T-helper 1 cell treated with Interleukin-12 subunit alpha and Interleukin-12 subunit beta and Interleukin-4 antibody, amounts not matched to agents 30 μg/mL and 1 μg/mL, for 36 hours (primary cell): Measurements from ENCODE around the gene PNPLA2.
A peak's percentile ranks its signal among the peaks of the same experiment; 100 is the strongest.

ENCODE experiments used
- H3K27ac Mint-ChIP-seq: one replicate; pipeline ENCODE4 v1.8.0; 2021; ENCODE audit warnings: mild to moderate bottlenecking, mixed read lengths
- H3K27me3 Mint-ChIP-seq: one replicate; pipeline ENCODE4 v1.8.0; 2021; ENCODE audit warnings: low read depth, mixed read lengths
- H3K36me3 Mint-ChIP-seq: one replicate; pipeline ENCODE4 v1.8.0; 2021; ENCODE audit warnings: low read depth, mixed read lengths
- H3K4me1 Mint-ChIP-seq: one replicate; pipeline ENCODE4 v1.8.0; 2021; ENCODE audit warnings: low read depth, mixed read lengths
- H3K4me3 Mint-ChIP-seq: one replicate; pipeline ENCODE4 v1.8.0; 2021; ENCODE audit warnings: mild to moderate bottlenecking, moderate library complexity, mixed read lengths
- H3K9me3 Mint-ChIP-seq: one replicate; pipeline ENCODE4 v1.8.0; 2021; ENCODE audit warnings: mixed read lengths

PNPLA2 gene

DNA sequence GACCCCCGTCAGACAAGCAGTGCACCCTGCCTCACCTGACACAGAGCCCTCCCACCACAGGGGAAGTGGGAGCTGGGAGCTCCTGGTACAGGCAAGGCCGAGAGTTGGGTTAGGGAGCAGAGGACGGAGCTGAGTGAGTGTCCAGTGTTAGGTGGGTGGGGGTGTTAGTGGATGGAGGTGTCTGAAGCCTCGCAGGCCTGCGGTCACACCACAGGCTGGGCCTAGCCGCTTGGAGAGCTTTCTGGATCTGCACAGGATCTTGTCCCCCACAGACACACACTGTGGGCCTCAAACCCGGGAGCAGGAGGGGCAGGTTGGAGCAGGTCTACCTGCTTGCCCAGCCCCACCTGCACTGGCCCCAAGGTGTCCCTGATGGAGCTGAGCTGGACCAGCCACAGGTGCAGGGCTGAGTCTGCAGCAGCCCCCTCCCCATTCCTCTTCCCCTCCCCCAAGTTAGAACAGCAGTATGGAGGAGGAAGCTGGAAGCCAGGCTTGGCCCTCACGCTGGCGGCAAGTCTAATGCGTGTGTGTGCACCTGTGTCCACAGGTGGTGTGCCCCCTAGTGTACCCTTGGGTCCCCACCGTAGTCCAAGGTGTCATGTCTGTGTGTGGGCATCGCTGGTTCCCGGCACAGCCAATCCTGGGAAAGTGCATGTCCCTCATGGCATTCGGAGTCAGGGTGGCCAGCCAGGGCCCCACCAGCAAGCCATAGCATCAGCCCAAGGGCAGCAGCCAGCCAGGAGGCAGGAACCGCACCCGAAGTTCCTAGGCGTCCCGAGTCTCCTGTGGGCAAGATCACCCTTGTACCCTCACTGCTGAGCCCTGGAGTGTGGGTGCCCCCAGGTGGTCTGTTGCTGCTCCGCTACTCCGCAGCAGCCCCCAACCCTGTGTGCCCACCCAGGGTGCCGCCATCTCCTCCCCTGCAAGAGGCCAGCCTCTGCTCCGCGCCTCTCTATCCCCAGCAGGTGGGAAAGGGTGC lies 39.4 kb upstream of the PNPLA2 start:
- Mint-ChIP-seq H3K36me3 (peaks cover 5% of the 10 kb centered on the region), H3K9me3 (no peaks in the 10 kb centered on the region), H3K27ac (no peak overlapping the region), H3K4me1 (peaks cover 9% of the 10 kb centered on the region), H3K4me3 (peak overlapping the region; percentile 25), H3K27me3 (no peaks in the 10 kb centered on the region)

DNA sequence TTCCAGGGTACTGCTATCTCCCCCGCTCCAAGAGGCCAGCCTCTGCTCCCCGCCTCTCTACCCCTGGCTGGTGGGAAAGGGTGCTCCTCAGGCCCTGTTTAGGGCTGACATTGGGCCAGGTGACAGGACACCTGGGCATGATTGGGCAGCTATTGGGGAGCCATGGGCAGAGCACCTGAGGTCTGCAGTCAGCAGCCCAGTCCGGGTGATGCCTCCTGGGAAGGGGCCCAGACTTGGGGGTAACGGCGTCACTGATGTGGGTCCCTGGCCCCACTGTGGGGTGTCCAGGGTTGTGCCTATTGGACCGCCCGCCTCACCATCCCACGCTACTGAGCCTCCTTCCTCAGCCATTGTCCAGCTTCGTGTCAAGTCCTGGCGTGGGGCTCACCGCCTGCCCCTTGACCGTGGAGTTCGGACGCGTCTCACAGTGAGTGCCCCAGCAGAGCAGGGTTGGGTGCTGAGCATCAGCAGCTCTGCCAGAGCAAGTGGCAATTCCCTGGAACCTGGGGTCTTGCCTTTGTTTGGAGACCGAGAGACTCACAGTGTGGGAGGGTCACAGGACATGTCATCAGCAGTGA lies 38.7 kb upstream of the PNPLA2 start:
- peaks cover 9% of the 10 kb centered on the region for H3K4me1 Mint-ChIP-seq
- no peak overlapping the region for H3K27ac Mint-ChIP-seq
- no peaks in the 10 kb centered on the region for H3K9me3 Mint-ChIP-seq
- H3K27me3 Mint-ChIP-seq: no peaks in the 10 kb centered on the region
- peaks cover 5% of the 10 kb centered on the region for H3K36me3 Mint-ChIP-seq
- H3K4me3 Mint-ChIP-seq: no peak overlapping the region

DNA sequence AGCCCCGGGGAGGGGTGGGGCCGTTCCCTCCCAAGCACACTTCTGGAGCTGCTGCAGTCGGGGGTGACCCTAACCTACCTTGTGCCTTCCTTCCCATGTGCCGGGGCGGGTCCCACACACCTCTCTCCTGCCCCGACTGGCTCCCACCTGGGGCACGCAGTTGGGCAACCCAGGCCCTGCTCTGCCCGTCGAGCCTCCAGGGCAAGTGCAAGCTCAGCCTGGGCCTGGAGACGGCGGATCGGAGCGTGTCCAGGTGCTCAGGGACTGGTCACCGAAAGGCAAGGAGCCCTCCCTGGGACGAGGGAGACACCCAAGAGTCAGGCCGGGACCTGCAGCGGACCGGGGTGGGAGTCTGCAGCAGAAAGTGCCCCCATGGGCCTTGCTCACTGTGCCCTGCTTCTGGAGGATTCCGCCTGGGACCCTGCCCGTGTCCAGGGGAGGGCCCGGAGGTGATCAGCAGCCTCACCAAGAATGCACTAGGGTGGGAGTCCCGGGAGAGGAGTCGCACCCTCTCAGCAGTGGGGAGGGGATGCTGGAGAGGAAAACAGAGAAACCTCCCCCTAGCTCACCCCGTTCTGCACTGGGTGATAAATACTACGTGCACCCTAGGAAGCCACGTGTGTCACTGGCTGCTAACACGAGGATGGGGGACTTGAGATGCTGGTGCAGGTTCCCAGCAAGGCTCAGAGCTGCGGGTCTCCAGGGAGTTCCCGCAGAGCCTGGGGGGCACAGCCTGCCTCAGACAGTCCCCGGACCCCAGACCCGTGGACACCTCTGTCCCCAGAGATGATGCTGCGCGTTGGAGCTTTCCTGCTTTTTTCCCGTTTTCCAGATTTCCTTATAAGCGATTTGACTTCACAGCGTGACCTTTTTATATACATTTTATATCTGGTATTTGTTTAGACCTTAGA lies 36.2 kb upstream of the PNPLA2 start:
- Mint-ChIP-seq H3K9me3 (no peaks in the 10 kb centered on the region), H3K4me1 (peaks cover 1% of the 10 kb centered on the region), H3K27ac (no peak overlapping the region), H3K36me3 (peaks cover 5% of the 10 kb centered on the region), H3K4me3 (no peak overlapping the region), H3K27me3 (no peaks in the 10 kb centered on the region)

DNA sequence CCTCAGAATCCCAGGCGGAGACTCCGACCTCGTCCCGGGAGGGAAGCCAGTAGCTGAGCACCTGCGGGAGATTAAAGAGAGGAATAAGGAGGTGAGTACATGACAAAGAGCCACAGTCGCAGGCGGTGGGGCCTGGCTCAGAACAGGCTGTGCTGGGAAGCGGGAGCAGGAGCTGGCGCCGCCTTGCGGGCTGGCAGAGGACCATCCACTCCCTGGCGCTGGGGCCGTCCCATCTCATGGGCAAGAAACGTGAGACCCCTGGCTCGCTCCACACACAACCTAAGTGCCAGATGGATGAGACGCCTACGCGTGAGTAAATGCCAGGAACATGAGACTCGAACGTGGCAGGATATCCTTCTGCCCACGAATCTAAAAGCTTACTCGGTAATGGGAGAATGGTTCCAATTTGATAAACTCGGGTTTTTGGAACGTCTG lies 35.1 kb upstream of the PNPLA2 start:
- H3K36me3 Mint-ChIP-seq: peaks cover 5% of the 10 kb centered on the region
- no peaks in the 10 kb centered on the region for H3K27me3 Mint-ChIP-seq
- H3K9me3 Mint-ChIP-seq: no peaks in the 10 kb centered on the region
- no peaks in the 10 kb centered on the region for H3K4me1 Mint-ChIP-seq
- no peak overlapping the region for H3K4me3 Mint-ChIP-seq
- H3K27ac Mint-ChIP-seq: no peak overlapping the region

DNA sequence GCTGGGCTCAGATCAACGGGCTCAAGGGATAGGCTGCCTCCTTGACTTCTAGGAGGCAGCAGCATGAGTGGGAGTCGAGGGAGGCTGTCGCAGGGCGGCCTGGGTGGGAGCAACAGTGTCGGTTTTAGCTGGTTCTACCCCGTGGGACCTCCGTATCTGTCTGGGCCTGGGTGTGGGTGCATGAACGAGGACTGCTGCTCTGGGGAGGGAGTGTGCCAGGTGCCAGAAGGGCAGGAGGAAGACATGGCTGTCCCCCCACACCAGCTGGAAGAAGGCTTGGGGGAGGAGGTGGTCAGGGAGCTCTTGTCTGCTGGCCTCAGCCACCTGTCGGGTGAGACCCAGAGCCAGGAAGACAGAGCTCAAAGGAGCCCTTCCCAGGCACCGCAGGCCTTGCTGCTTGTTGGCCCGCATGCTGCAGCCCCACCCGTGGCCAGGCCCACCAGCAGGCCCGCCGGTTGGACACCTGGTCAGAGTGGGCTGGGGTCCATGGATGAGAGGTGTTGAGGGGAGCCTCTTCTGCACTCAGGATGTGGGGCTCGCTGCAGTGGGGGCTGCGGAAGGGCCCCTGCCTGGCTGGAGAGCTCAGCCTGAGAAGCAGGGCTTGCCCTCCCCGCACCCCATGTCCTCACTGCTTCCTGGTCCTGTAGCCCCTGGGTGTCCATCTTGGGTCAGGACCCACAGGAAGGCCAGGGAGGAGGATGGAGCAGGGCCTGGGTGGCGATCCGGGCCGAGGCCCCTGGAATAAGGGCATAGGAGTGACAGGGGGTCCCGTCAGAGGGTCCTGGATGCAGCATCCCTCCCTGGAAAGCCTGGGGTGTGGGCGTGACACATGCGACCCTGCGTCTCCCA lies 32.3 kb upstream of the PNPLA2 start:
- Mint-ChIP-seq H3K27me3 (no peaks in the 10 kb centered on the region), H3K4me3 (no peak overlapping the region), H3K9me3 (no peaks in the 10 kb centered on the region), H3K4me1 (no peaks in the 10 kb centered on the region), H3K27ac (no peak overlapping the region), H3K36me3 (peaks cover 5% of the 10 kb centered on the region)

DNA sequence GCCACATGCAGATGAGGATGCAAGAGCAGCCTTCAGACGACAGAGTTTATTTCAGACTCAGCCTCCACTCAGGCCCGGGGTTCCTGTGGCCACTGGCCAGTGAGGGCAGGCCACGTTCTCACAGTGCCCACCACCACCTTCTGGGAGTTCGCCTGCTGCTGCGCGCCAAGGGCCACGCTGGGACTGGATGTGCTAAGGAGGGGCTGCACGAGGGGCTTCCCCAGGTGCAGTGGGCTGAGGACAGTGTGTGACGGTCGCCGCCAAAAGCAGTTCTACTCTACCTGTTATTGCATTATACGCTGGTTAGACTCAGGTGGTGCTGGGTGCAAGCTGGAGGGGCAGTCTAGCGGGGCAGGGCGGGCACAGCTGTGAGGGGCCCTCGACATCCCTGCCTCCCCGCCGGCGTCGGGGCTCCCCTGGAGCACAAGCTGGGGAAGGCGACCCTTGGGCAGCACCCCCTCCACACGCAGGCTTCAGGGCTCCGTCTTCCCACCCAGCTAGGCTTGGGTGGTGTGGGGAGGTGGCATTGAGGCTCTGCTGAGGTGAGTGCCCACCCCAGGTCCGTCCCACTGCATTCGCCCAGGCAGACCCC lies 31.5 kb upstream of the PNPLA2 start:
- no peaks in the 10 kb centered on the region for H3K9me3 Mint-ChIP-seq
- H3K27me3 Mint-ChIP-seq: no peaks in the 10 kb centered on the region
- H3K27ac Mint-ChIP-seq: no peak overlapping the region
- peaks cover 5% of the 10 kb centered on the region for H3K36me3 Mint-ChIP-seq
- H3K4me3 Mint-ChIP-seq: no peak overlapping the region
- H3K4me1 Mint-ChIP-seq: no peaks in the 10 kb centered on the region

DNA sequence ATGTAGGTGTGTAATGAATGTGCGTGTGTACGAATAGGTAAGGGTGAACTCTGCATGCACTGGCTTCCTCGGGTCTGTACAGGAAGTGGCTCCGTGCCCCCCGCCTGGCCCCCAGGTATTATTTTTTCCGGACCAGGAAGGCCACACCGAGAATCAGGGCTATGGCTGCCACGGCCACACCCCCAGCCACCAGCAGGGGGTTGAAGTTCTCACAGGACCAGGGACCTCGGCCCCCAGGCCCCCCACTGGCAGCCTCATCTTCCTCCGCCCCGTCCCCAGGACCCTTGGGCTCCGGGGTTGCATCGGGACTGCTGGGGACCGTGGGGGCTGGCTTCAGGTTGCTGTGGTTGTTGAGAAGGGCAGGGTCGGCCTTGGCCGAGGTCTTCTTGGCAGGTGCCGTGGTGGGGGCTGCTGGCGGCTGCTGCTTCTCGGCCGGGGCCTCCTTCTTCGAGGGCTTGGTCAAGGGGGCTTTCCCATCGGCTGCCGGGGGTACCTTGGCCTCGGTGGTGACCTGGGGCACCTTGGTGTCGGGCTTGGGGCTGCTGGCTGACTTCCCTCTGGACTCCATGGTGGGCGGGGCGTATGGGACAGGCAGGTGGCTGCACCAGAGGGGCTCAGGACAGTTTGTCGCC lies 30.6 kb upstream of the PNPLA2 start:
- no peaks in the 10 kb centered on the region for H3K27me3 Mint-ChIP-seq
- no peaks in the 10 kb centered on the region for H3K4me1 Mint-ChIP-seq
- no peak overlapping the region for H3K4me3 Mint-ChIP-seq
- no peak overlapping the region for H3K27ac Mint-ChIP-seq
- H3K9me3 Mint-ChIP-seq: no peaks in the 10 kb centered on the region
- peaks cover 5% of the 10 kb centered on the region for H3K36me3 Mint-ChIP-seq

DNA sequence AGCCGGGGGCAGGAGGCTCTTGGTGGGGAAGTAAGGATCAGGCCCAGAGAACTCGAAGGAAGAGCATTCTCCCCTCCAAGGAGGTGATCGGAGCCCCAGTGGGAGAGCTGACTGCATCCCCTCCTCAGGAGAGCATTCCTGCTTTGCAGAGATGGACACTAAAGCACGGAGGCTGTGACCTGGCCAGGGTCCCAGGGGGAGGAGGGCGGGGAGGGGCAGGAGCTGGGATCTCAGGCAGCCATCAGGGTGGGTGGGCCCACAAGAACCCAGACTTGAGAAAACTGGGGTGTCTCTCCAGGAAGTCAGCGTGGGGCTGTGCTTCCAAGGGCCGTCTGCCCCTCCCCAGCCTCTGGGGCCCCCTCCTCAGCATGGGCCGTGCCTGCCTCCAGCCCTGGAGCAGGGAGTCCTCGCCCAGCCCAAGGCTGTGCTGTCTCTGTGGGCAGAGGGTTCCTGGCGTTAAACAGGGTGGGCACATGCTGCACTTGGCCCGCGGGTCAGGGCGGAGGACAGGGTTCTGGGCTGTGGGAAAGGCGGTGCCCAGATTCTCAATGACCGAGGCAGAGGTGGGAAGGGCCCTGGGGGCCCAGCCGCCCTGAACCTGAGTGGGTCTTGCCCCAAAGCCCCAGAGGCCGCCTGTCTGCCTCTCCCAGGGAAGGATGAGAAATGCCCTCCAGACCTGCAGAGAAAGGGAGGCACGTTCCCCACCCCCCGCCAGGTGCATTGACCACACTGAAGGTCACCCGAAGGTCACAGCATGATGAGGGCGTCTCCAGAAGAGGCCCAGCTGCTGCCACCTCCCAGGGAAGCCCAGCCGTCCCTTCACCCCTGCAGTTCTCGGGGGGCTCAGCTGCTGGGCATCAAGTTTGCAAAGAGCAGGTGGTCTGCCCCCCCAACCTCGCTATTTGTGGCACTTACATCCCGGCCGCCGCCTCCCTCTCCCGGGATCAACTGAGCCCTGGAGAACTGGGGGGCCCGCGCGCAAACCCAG lies 29.5 kb upstream of the PNPLA2 start:
- no peaks in the 10 kb centered on the region for H3K4me1 Mint-ChIP-seq
- no peaks in the 10 kb centered on the region for H3K27me3 Mint-ChIP-seq
- no peaks in the 10 kb centered on the region for H3K9me3 Mint-ChIP-seq
- H3K36me3 Mint-ChIP-seq: peaks cover 3% of the 10 kb centered on the region
- H3K4me3 Mint-ChIP-seq: peak overlapping the region; percentile 21
- H3K27ac Mint-ChIP-seq: no peak overlapping the region

DNA sequence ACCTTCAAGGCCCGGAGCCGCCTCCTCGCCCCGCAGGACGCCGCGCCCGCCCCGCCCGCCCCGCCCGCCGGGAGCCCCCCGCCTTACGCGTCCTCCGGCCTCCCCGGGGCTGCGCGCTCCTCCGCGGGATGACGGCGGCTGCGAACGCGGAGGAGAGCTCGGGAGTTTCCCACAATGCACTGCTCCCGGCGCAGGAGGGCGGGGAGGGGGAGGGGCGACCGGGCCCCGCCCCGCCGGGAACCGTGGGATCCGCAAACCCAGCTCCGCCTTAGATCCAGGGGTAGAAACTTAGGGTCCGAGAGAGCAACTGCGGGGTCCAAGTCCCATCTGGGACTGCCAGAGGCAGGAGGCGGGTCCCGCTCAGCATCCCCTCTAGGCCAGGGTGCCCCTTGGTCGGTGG lies 28.8 kb upstream of the PNPLA2 start, which contains the start of gene CEND1:
Gene CEND1 (minus strand): TSS at position 148 of the 400 bp plus-strand sequence. CDS start 1,514 bp downstream, outside the sequence.
- no peak within 1 kb of the TSS for H3K27ac Mint-ChIP-seq
- H3K4me1 Mint-ChIP-seq: no peaks in the 10 kb centered on the region
- H3K4me3 Mint-ChIP-seq: peak within 1 kb of the TSS; percentile 21
- H3K36me3 Mint-ChIP-seq: peaks cover 3% of the 10 kb centered on the region
- H3K27me3 Mint-ChIP-seq: no peaks in the 10 kb centered on the region
- no peaks in the 10 kb centered on the region for H3K9me3 Mint-ChIP-seq

DNA sequence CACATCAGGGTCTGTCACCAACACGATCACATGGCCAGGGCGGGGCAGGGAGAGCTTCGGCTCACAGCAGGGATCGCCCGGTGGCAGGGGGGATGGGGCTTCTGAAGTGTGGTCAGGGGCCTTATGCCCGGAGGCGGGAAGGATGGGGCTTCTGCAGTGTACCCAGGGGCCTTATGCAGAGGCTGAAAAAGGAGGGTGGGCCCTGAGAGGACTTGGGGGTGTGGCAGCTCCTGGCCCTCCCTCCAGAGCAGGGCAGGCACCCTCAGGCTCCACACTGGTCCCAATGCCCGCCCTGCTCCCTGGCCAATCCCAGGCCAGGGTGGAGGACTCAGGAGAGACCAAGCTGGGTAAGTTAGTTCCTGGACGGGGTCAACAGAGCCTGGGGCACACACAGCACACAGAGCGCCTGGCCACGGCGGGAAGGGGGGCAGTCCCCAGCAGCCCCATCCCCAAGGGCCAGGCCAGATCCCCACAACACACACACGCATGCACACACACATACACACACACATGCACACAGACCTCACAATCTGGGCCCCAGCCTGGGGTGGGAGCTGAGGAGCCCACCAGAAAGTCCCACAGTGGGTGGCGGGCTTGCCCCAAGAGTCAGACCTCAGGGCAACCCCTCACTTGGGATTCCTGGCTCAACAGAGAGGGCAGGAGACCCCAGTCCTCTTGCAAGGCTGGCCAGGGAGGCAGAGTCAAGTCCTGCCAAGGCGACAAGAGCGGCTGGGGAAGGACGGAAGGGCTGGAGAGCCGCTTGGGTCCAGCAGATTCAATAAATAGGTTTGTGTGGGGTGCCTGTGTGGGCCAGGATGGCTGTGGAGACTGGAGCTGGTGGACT lies 27.8 kb upstream of the PNPLA2 start:
- H3K27ac Mint-ChIP-seq: no peak overlapping the region
- no peaks in the 10 kb centered on the region for H3K9me3 Mint-ChIP-seq

DNA sequence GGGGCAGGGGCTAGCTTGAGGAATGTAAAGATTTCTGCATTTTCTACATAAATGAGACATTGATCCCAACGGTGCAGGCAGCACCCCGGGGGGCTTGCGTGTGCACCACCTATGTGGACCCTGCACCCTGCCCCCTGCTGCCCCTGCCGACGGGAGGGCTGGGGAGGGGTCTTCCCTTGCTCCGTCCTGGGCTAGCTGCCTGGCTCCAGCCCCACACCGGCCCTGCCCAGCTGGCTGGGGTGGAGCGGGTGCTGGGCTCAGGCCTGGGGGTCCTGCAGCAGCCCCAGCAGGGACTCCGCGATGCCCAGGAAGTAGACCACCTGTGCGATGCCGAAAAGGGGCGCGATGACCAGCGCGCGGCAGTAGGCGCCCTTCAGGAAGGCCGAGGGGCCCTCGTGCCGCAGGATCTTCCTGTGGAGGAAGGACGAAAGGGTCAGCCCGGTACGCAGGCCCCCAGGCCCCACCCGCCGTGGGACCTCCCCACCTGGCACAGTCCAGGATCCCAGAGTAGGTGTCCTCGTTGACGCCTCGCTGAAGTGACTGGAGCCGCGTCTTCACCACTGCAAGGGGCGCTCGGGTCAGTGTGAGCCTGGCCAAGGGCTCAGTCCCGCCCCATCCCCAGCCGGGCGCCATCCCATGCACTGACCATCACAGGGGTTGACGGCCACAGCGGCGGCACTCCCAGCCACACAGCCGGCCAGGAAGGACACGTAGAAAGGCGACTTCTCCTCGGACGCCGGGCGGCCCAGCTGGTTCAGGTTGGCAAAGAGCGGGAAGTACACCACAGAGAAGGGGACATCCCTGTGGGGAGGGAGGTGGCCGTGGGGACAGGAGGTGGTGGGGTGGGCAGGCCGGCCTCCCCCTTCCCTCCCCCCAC lies 26.8 kb upstream of the PNPLA2 start:
- Mint-ChIP-seq H3K4me3 (no peak overlapping the region), H3K4me1 (peaks cover 6% of the 10 kb centered on the region), H3K9me3 (no peaks in the 10 kb centered on the region), H3K27me3 (no peaks in the 10 kb centered on the region), H3K36me3 (peaks cover 4% of the 10 kb centered on the region), H3K27ac (no peak overlapping the region)

More for the DNA sequence above, 27.8 kb upstream of the PNPLA2 start:
- Mint-ChIP-seq H3K36me3 (peaks cover 3% of the 10 kb centered on the region), H3K4me3 (no peak overlapping the region), H3K4me1 (peaks cover under 1% of the 10 kb centered on the region), H3K27me3 (no peaks in the 10 kb centered on the region)
